Endothelial cell (in vitro differentiated cells): ENCODE results near the gene PNO1. TPM values are rescaled to one million over a fixed set of nuclear protein-coding genes. Genes with fewer than 3 reads are reported as not detected.
A peak's percentile ranks its signal among the peaks of the same experiment; 100 is the strongest.
"Not testable (repeated sequence)": the region's sequence is repeated elsewhere in the genome, so short reads cannot be mapped to it uniquely, and the experiment has no call there.

Experiments
- DNase-seq: peaks from one replicate; pipeline ENCODE4 v3.0.0; 2021; ENCODE audit warnings: low spot score
- H3K27ac Mint-ChIP-seq: one replicate; pipeline ENCODE4 v1.8.0; 2021; ENCODE audit warnings: mixed read lengths, inconsistent platforms; ENCODE audit not compliant: unreplicated experiment
- H3K27me3 Mint-ChIP-seq: one replicate; pipeline ENCODE4 v1.8.0; 2021; ENCODE audit warnings: mild to moderate bottlenecking, moderate library complexity, mixed read lengths, inconsistent platforms; ENCODE audit not compliant: unreplicated experiment
- H3K36me3 Mint-ChIP-seq: one replicate; pipeline ENCODE4 v1.8.0; 2021; ENCODE audit warnings: mild to moderate bottlenecking, low read depth, mixed read lengths, inconsistent platforms; ENCODE audit not compliant: unreplicated experiment
- H3K4me1 Mint-ChIP-seq: one replicate; pipeline ENCODE4 v1.8.0; 2021; ENCODE audit warnings: mild to moderate bottlenecking, mixed read lengths, inconsistent platforms; ENCODE audit not compliant: unreplicated experiment
- H3K4me3 Mint-ChIP-seq: one replicate; pipeline ENCODE4 v1.8.0; 2021; ENCODE audit warnings: mild to moderate bottlenecking, mixed read lengths, inconsistent platforms; ENCODE audit not compliant: unreplicated experiment
- H3K9me3 Mint-ChIP-seq: one replicate; pipeline ENCODE4 v1.8.0; 2021; ENCODE audit warnings: mixed read lengths, inconsistent platforms; ENCODE audit not compliant: unreplicated experiment
- CTCF ChIP-seq: fragments of 200-600 bp; sonication (generic); IDR thresholded peaks from one replicate; pipeline ENCODE4 v1.5.0; 2021; ENCODE audit warnings: antibody characterized with exemption; ENCODE audit not compliant: unreplicated experiment
- long read RNA-seq: library from polyadenylated mRNA; unstranded; transcript quantifications from one replicate; pipeline ENCODE4 v2.0.0, GENCODE V29; 2020; ENCODE audit not compliant: unreplicated experiment
- total RNA-seq: library from RNA; stranded (reverse); fragmentation: NEBNext Ultra II Directional; extraction: Animal tissue kit (Norgen Biotek cat#: 25700); gene quantifications from one replicate; pipeline ENCODE4 v1.2.1, GENCODE V29; 2021; ENCODE audit not compliant: unreplicated experiment

The PNO1 gene
- 11.4 TPM for total RNA-seq
- long read RNA-seq, transcript PNO1-201 (7 exons, 2,286 nt) = major isoform, 15 of 20 reads
- long read RNA-seq, partial matches to known transcripts = 3 of 20 reads
- long read RNA-seq, other reads (novel, unspliced or antisense) = 2 of 20 reads

GRCh38 chr2:68157402-68158133 is at the start of gene PNO1:
TSS of gene PNO1 (plus strand) at chr2:68157888. CDS start at chr2:68157935, 47 bp downstream.
- H3K4me3 Mint-ChIP-seq = peak within 1 kb of the TSS; percentile 95
- peak; percentile 94 for DNase-seq
- TF ChIP-seq CTCF = no peak
- H3K27ac Mint-ChIP-seq = peak within 1 kb of the TSS; percentile 100
- peaks cover 4% of the 10 kb centered on the region for H3K27me3 Mint-ChIP-seq
- H3K36me3 Mint-ChIP-seq = peaks cover 12% of the 10 kb centered on the region
- no peaks in the 10 kb centered on the region for H3K9me3 Mint-ChIP-seq
- H3K4me1 Mint-ChIP-seq = peaks cover 26% of the 10 kb centered on the region

- Mint-ChIP-seq H3K36me3 (peaks cover 9% of the 10 kb centered on the region), H3K4me1 (no peaks in the 10 kb centered on the region), H3K27me3 (peaks cover 6% of the 10 kb centered on the region), H3K27ac (no peak overlapping the region), H3K9me3 (peaks cover 13% of the 10 kb centered on the region), H3K4me3 (no peak overlapping the region)
- no peak for TF ChIP-seq CTCF
- DNase-seq = no peak
Measured at GRCh38 chr2:68108120-68108519, 49.6 kb upstream of the PNO1 start.

- TF ChIP-seq CTCF = no peak
- H3K4me3 Mint-ChIP-seq = no peak overlapping the region
- H3K36me3 Mint-ChIP-seq = peaks cover 9% of the 10 kb centered on the region
- no peak for DNase-seq
- no peaks in the 10 kb centered on the region for H3K4me1 Mint-ChIP-seq
- H3K27me3 Mint-ChIP-seq = peaks cover 8% of the 10 kb centered on the region
- peaks cover 13% of the 10 kb centered on the region for H3K9me3 Mint-ChIP-seq
- H3K27ac Mint-ChIP-seq = no peak overlapping the region
Measured at GRCh38 chr2:68110102-68110501, 47.6 kb upstream of the PNO1 start.

DNA sequence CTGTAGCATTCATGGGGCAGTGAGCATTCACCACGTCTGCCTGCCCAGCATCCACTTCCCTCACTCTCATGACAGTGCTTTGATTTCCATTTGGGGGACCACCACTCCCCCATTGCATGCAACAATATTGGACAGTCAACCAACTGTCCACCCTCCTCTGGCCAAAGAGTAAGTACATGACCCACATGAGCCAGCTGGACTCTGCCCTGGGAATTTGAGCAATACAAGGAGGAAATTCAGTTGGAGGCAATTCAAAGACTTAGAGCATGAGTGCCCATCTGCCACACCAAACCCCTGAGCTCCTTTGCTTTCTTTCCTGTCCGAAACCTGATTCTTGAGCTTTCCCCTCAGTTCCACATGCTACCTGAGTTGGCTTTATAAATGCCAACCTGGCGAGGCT is 41.7 kb upstream of the PNO1 start:
- Mint-ChIP-seq H3K4me3 (no peak overlapping the region), H3K27ac (no peak overlapping the region), H3K4me1 (peaks cover 1% of the 10 kb centered on the region), H3K36me3 (no peaks in the 10 kb centered on the region), H3K9me3 (no peaks in the 10 kb centered on the region), H3K27me3 (peaks cover 6% of the 10 kb centered on the region)
- no peak for DNase-seq
- TF ChIP-seq CTCF = no peak

DNA sequence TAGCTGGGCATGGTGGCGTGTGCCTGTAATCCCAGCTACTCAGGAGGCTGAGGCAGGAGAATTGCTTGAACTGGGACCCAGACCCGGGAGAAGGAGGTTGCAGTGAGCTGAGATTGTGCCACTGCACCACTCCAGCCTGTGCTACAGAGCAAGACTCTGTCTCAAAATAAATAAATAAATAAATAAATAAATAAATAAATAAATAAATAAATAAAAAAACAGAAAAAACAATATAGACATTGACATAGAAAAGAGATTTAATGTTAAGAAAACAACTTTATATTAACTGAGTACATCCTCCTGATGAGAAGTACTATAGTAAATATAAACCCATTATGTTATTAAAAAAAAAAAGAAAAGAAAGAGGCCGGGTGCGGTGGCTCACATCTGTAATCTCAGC is 39.8 kb upstream of the PNO1 start:
- H3K4me1 Mint-ChIP-seq, H3K9me3 Mint-ChIP-seq, H3K36me3 Mint-ChIP-seq, DNase-seq, H3K27ac Mint-ChIP-seq, H3K27me3 Mint-ChIP-seq, H3K4me3 Mint-ChIP-seq: not testable (repeated sequence)
